Smooth muscle cell (in vitro differentiated cells): ENCODE results near the gene NLRC5. TPM values are rescaled to one million over a fixed set of nuclear protein-coding genes. Genes with fewer than 3 reads are reported as not detected.

Experiments
- DNase-seq: peaks from one replicate; lab custom pipeline; 2025; ENCODE audit not compliant: unreplicated experiment; lab: John Stamatoyannopoulos, UW
- H2AFZ ChIP-seq: fragments of 200-600 bp; sonication (generic); 2 replicates; pipeline ENCODE4 v1.6.0; 2016; ENCODE audit warnings: antibody characterized with exemption, low read depth, mild to moderate bottlenecking
- H3F3A ChIP-seq: fragments of 200-600 bp; sonication (generic); 2 replicates; pipeline ENCODE4 v1.6.0; 2017; ENCODE audit warnings: antibody characterized with exemption, low read depth
- H3K27ac ChIP-seq: fragments of 200-600 bp; sonication (generic); 2 replicates; pipeline ENCODE4 v1.5.1; 2016; ENCODE audit warnings: low read depth, mild to moderate bottlenecking
- H3K27me3 ChIP-seq: fragments of 200-600 bp; sonication (generic); 2 replicates; pipeline ENCODE4 v1.6.1; 2016; ENCODE audit warnings: low read depth, mild to moderate bottlenecking
- H3K36me3 ChIP-seq: fragments of 200-600 bp; sonication (generic); 2 replicates; pipeline ENCODE4 v1.5.1; 2016; ENCODE audit warnings: low read depth
- H3K4me1 ChIP-seq: fragments of 200-600 bp; sonication (generic); 2 replicates; pipeline ENCODE4 v1.5.1; 2016; ENCODE audit warnings: low read depth
- H3K4me2 ChIP-seq: fragments of 200-600 bp; sonication (generic); 2 replicates; pipeline ENCODE4 v1.6.0; 2016; ENCODE audit warnings: mild to moderate bottlenecking
- H3K4me3 ChIP-seq: fragments of 200-600 bp; sonication (generic); 2 replicates; pipeline ENCODE4 v1.5.1; 2016; ENCODE audit warnings: mild to moderate bottlenecking
- H3K79me2 ChIP-seq: fragments of 200-600 bp; sonication (generic); 2 replicates; pipeline ENCODE4 v1.6.0; 2016; ENCODE audit warnings: low read depth, mild to moderate bottlenecking
- H3K9ac ChIP-seq: fragments of 200-600 bp; sonication (generic); 2 replicates; pipeline ENCODE4 v1.6.0; 2016; ENCODE audit warnings: low read depth
- H3K9me3 ChIP-seq: fragments of 200-600 bp; sonication (generic); replicated peaks from 2 replicates; pipeline ENCODE4 v1.5.1; 2016; ENCODE audit warnings: low read depth
- H4K20me1 ChIP-seq: fragments of 200-600 bp; sonication (generic); 2 replicates; pipeline ENCODE4 v1.6.0; 2016; ENCODE audit warnings: low read depth
- WGBS: methylation state at CpG from one replicate; pipeline ENCODE4 v1.1.7; 2016; ENCODE audit warnings: low lambda C conversion rate; 5-methylcytosine and 5-hydroxymethylcytosine counted together
- polyA plus RNA-seq: library from polyadenylated mRNA; unstranded; fragments of >200 nt; fragmentation: Nextera tagmentation; extraction: Ambion mirVana; gene quantifications from 2 replicates; pipeline ENCODE4 v1.2.1, GENCODE V29; 2016
- total RNA-seq: library from RNA; depleted of rRNA; stranded (reverse); fragments of >200 nt; gene quantifications from 2 replicates; pipeline ENCODE4 v1.2.3, GENCODE V29; 2014
- TF ChIP-seq, protein P1 (sequence below): fragments of 200-600 bp; sonication (generic); IDR thresholded peaks from 2 replicates; pipeline ENCODE4 v1.5.1; 2017; ENCODE audit warnings: borderline replicate concordance, mild to moderate bottlenecking, antibody characterized with exemption; ENCODE audit not compliant: insufficient read depth, poor library complexity, severe bottlenecking

Gene NLRC5
- total and polyA plus RNA-seq, 2 experiments from 2014 or later = 4.2 to 21.4 TPM

- Histone ChIP-seq H3K27ac (no peak overlapping the region), H2AFZ (no peak overlapping the region), H3K9me3 (no peaks in the 10 kb centered on the region), H3K79me2 (no peaks in the 10 kb centered on the region), H3K36me3 (no peaks in the 10 kb centered on the region), H3K9ac (no peak overlapping the region), H3K4me2 (no peak overlapping the region), H4K20me1 (no peaks in the 10 kb centered on the region), H3K4me3 (no peak overlapping the region), H3K4me1 (no peaks in the 10 kb centered on the region), H3F3A (no peaks in the 10 kb centered on the region), H3K27me3 (peaks cover 7% of the 10 kb centered on the region)
- WGBS = 78% methylated on average over 9 of the region's 9 CpGs
- DNase-seq = no peak
- TF ChIP-seq, protein P1, sequence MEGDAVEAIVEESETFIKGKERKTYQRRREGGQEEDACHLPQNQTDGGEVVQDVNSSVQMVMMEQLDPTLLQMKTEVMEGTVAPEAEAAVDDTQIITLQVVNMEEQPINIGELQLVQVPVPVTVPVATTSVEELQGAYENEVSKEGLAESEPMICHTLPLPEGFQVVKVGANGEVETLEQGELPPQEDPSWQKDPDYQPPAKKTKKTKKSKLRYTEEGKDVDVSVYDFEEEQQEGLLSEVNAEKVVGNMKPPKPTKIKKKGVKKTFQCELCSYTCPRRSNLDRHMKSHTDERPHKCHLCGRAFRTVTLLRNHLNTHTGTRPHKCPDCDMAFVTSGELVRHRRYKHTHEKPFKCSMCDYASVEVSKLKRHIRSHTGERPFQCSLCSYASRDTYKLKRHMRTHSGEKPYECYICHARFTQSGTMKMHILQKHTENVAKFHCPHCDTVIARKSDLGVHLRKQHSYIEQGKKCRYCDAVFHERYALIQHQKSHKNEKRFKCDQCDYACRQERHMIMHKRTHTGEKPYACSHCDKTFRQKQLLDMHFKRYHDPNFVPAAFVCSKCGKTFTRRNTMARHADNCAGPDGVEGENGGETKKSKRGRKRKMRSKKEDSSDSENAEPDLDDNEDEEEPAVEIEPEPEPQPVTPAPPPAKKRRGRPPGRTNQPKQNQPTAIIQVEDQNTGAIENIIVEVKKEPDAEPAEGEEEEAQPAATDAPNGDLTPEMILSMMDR = no peak
These were observed 69.0 kb downstream of the NLRC5 start for GRCh38 chr16:57058291-57058861.

- Histone ChIP-seq H3K27ac (no peak overlapping the region), H3K9me3 (no peaks in the 10 kb centered on the region), H3K4me2 (no peak overlapping the region), H2AFZ (no peak overlapping the region), H3K4me1 (no peaks in the 10 kb centered on the region), H3K9ac (no peak overlapping the region), H3K27me3 (no peaks in the 10 kb centered on the region), H3K79me2 (no peaks in the 10 kb centered on the region), H3K4me3 (no peak overlapping the region), H4K20me1 (no peaks in the 10 kb centered on the region), H3K36me3 (no peaks in the 10 kb centered on the region), H3F3A (no peaks in the 10 kb centered on the region)
- TF ChIP-seq, protein P1 = no peak
- WGBS = 77% methylated on average over 9 of the region's 9 CpGs
- DNase-seq = no peak
These were observed 71.1 kb downstream of the NLRC5 start for GRCh38 chr16:57060323-57061083.

GRCh38 chr16:57061084-57061905 lies 71.9 kb downstream of the NLRC5 start:
- Histone ChIP-seq H3K9ac (no peak overlapping the region), H3K36me3 (no peaks in the 10 kb centered on the region), H3K27ac (no peak overlapping the region), H2AFZ (no peak overlapping the region), H3K4me3 (no peak overlapping the region), H3K27me3 (no peaks in the 10 kb centered on the region), H3K79me2 (no peaks in the 10 kb centered on the region), H4K20me1 (no peaks in the 10 kb centered on the region), H3F3A (no peaks in the 10 kb centered on the region), H3K9me3 (no peaks in the 10 kb centered on the region), H3K4me1 (no peaks in the 10 kb centered on the region), H3K4me2 (no peak overlapping the region)
- DNase-seq = no peak
- TF ChIP-seq, protein P1 = no peak
- 69% methylated on average over 11 of the region's 11 CpGs for WGBS
